ENCODE data around the gene SFRP4.

Gene SFRP4

DNA sequence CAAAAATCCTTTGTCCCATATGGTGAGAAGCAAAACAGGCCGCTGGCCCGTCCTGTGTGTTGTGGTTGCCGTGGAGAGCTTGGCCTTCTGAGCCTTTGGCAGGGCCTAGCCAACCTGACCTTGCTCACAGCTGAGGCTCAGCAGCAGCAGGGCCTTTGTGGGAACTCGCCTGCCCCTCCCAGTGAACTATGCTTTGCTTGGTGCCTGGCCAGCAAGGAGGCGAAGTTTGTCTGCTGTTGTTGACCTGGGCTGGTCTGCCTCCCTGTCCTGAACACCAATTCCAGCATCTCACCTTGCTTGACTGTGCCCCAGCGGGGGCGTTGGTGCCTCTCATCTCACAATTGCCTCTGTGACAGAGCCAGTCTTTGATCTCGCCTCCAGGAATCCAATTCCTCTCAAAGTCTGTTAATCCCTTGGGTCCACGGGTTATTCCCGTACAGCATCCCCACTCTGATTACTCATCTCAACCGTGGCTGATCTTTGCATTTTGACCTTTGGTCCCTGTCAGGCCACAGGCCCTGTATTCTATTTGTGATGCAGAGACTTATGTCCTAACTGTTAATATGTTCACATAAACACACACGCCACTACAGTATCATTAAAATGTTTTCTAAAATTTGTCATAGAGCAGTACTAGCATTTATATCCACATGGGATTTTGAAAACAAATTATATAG lies 26.5 kb upstream of the SFRP4 start:
- no peak overlapping the region for H3K4me3 ChIP-seq (ENCODE audit: low read depth, low read length)
- TF ChIP-seq, protein P1, sequence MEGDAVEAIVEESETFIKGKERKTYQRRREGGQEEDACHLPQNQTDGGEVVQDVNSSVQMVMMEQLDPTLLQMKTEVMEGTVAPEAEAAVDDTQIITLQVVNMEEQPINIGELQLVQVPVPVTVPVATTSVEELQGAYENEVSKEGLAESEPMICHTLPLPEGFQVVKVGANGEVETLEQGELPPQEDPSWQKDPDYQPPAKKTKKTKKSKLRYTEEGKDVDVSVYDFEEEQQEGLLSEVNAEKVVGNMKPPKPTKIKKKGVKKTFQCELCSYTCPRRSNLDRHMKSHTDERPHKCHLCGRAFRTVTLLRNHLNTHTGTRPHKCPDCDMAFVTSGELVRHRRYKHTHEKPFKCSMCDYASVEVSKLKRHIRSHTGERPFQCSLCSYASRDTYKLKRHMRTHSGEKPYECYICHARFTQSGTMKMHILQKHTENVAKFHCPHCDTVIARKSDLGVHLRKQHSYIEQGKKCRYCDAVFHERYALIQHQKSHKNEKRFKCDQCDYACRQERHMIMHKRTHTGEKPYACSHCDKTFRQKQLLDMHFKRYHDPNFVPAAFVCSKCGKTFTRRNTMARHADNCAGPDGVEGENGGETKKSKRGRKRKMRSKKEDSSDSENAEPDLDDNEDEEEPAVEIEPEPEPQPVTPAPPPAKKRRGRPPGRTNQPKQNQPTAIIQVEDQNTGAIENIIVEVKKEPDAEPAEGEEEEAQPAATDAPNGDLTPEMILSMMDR (IDR thresholded peaks at IDR 0.05; ENCODE audit: insufficient read depth, low read depth, low read length, missing control alignments), result no peak
- peak; percentile 16 for DNase-seq (ENCODE audit: low read depth)

DNA sequence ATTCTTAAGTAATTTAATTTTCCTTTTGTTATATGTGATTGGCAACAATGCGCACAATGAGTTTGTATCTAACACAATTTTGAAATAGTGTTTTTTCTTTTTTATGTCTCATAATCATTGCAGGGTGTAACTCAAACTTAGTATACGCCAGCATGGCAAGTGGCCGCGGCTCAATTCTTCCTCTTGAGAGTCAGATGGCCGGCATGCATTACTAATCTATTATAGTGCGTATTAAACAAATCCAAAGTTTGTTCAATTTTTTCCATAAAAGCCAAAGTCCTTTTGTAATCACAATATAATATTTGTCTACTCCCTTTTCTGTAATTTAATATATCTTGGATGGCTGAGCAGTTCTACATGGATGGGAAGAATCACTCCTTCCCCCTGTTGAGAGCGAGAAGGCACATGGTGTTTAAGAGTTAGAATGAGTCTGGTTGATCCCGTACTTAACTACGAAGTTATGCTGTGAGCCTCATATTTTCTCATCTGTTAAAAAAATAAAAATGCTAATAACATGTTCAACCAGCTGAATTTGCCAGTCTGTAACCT lies 16.5 kb upstream of the SFRP4 start:
- no peak overlapping the region for H3K4me3 ChIP-seq (ENCODE audit: low read depth, low read length)
- TF ChIP-seq, protein P1 (IDR thresholded peaks at IDR 0.05; ENCODE audit: insufficient read depth, low read depth, low read length, missing control alignments), result no peak
- DNase-seq (ENCODE audit: low read depth), result no peak

DNA sequence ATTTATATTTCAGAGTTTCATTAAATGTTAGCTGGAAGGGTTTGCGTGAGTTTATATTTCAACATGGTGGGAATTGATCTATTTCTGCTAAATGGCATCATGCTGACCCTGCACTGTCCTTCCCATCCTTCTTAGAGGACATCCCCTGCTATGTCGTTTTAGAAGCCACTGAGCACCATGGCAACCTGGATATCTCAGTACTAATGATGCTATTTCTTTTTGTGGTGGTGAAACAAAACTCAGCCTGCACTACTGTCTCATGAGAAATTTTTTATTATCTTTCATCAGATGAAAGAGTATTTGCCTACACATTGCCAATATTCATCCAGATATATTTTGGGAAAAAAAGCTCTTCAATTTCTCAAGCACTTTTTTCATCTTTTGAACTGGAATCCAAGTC lies 15.9 kb upstream of the SFRP4 start:
- H3K4me3 ChIP-seq (ENCODE audit: low read depth, low read length), result no peak overlapping the region
- TF ChIP-seq, protein P1 (IDR thresholded peaks at IDR 0.05; ENCODE audit: insufficient read depth, low read depth, low read length, missing control alignments), result no peak

DNA sequence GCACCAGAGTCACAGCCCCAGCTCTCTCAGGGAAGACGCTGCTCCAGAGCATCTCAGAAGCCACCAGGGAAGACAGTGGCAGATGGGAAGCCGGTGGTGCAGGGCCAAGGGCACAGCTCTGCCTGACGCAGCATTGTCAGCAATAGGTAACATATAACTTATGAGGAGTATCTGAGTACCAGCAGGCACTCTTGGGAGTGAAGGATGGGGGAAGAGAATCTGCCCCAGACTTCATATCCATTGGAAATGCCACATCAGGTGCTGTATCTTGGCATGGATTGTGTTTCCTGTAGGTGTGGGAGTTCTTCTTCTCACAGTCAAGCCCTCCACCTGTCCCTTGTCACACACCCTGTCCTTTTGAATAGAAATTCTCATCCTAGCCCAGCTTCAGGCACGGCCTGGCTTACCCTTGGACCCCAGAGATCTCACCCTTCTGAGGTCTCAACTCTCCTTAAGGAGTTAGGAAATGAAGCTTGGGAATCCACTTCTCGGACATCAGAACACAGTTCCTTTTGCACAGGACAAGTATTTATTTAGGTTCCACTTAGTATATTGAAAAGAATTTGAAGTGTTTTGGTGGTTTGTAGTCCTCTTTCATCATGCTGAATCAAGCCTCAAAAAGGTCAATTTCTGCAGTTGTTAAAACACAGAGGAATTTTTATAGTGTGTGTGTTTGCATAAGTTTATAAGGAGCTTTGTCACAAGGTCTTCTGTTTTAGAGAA lies 13.8 kb upstream of the SFRP4 start:
- no peak for DNase-seq (ENCODE audit: low read depth)
- H3K4me3 ChIP-seq (ENCODE audit: low read depth, low read length), result no peak overlapping the region
- TF ChIP-seq, protein P1 (IDR thresholded peaks at IDR 0.05; ENCODE audit: insufficient read depth, low read depth, low read length, missing control alignments), result no peak

More for the DNA sequence above, 15.9 kb upstream of the SFRP4 start:
- DNase-seq (ENCODE audit: low read depth), result no peak

DNA sequence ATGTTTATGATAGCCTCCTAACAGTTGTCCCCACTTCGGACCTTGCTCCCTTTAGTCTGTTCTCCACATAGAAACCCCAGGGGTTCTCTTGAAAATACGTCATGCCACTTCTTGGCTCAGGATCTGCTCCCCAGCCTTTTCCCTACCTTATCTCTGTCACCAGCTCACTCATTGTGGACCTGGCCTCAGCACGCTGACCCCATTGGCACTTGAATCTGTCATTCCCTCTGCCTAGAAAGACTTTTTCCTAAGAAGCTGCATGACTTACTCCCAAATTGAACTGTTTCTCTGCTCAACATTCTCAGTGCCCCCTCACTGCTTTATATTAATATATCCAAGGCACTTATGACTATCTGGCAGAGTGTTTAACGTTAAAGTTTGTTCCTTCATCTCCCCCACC lies 12.3 kb upstream of the SFRP4 start:
- no peak for DNase-seq (ENCODE audit: low read depth)
- no peak overlapping the region for H3K4me3 ChIP-seq (ENCODE audit: low read depth, low read length)
- TF ChIP-seq, protein P1 (IDR thresholded peaks at IDR 0.05; ENCODE audit: insufficient read depth, low read depth, low read length, missing control alignments), result no peak

DNA sequence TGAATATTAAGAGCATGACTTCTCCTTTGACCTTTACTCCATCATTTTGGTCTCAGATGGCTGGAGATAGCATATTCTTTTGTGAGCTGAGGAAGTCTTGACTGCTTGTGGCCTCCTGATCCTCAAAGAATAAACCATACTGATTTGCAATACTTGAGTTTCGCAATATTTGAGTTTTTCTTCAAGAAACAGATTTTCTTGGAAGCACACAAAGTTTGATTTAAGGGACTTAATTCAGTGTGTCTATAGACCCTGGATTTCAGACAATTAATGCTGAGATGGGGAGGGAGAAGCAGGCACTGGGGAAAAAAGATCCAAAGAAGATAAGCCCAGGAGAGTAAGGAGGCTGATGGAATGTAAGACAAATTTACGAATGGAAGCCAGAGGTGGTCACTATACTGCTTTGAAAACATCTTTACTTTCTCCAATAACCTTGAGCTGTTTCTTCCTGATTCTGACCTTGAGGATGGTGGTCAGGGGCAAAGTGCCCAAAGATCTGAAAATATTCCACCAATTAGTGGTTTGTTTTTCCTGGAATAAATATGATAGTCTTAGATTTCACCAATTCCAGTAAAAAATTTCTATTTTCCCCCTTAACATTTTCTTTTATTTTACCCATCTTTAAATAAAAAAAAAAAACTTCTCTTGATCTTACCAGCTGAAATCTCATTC lies 11.3 kb upstream of the SFRP4 start:
- DNase-seq (ENCODE audit: low read depth), result no peak
- TF ChIP-seq, protein P1 (IDR thresholded peaks at IDR 0.05; ENCODE audit: insufficient read depth, low read depth, low read length, missing control alignments), result no peak
- H3K4me3 ChIP-seq (ENCODE audit: low read depth, low read length), result no peak overlapping the region

All from GM12865 (cell line).